Brain microvascular endothelial cell (primary cell): ENCODE measurements around the gene ADCY5.

ENCODE experiments used
- DNase-seq: peaks from one replicate; pipeline ENCODE4 v3.0.0-alpha.2; 2020
- H3K27ac ChIP-seq: fragments of 250-450 bp; sonication (Bioruptor Pico); 2 replicates; pipeline ENCODE4 v1.5.1; 2020; ENCODE audit warnings: mild to moderate bottlenecking, moderate library complexity
- H3K27me3 ChIP-seq: fragments of 250-450 bp; sonication (Bioruptor Pico); replicated peaks from 2 replicates; pipeline ENCODE4 v1.5.1; 2020; ENCODE audit warnings: mild to moderate bottlenecking
- H3K36me3 ChIP-seq: fragments of 250-450 bp; sonication (Bioruptor Pico); replicated peaks from 2 replicates; pipeline ENCODE4 v1.5.1; 2020; ENCODE audit warnings: mild to moderate bottlenecking
- H3K4me3 ChIP-seq: 2 replicates; pipeline ENCODE4 v1.5.1; 2011; ENCODE audit warnings: low read depth, mild to moderate bottlenecking, control low read depth, low read length, moderate library complexity
- CTCF ChIP-seq: IDR thresholded peaks from 2 replicates; pipeline ENCODE4 v1.5.1; 2011; ENCODE audit warnings: low read depth, mild to moderate bottlenecking, moderate library complexity, low read length, control low read depth, inconsistent platforms; ENCODE audit errors: missing control alignments
- in situ Hi-C: cut with HindIII; loops from 2 replicates; pipeline ENCODE4 v1.10.0; 2017; ENCODE audit warnings: low sequenced_read_pairs, low pct_ligation_motif_present

The ADCY5 gene

GRCh38 chr3:123295901-123296250 is 153.0 kb downstream of the ADCY5 start:
- TF ChIP-seq CTCF: no peak
- no peaks in the 10 kb centered on the region for H3K36me3 ChIP-seq
- H3K27ac ChIP-seq: no peak overlapping the region
- no peak for DNase-seq
- no peak overlapping the region for H3K4me3 ChIP-seq
- H3K27me3 ChIP-seq: no peaks in the 10 kb centered on the region
- in situ Hi-C loops: no loop called here

GRCh38 chr3:123295171-123295900 is 153.6 kb downstream of the ADCY5 start:
- DNase-seq: no peak
- Histone ChIP-seq H3K4me3 (no peak overlapping the region), H3K27me3 (no peaks in the 10 kb centered on the region), H3K36me3 (no peaks in the 10 kb centered on the region), H3K27ac (no peak overlapping the region)
- no peak for TF ChIP-seq CTCF
- in situ Hi-C loops: no loop called here

GRCh38 chr3:123294296-123294938 is 154.5 kb downstream of the ADCY5 start:
- DNase-seq: no peak
- in situ Hi-C loops: no loop called here
- H3K27me3 ChIP-seq: no peaks in the 10 kb centered on the region
- no peaks in the 10 kb centered on the region for H3K36me3 ChIP-seq
- H3K27ac ChIP-seq: no peak overlapping the region
- H3K4me3 ChIP-seq: no peak overlapping the region
- TF ChIP-seq CTCF: no peak

- no peak overlapping the region for H3K4me3 ChIP-seq
- in situ Hi-C loops: no loop called here
- TF ChIP-seq CTCF: no peak
- no peak for DNase-seq
- H3K27ac ChIP-seq: no peak overlapping the region
- H3K27me3 ChIP-seq: no peaks in the 10 kb centered on the region
- no peaks in the 10 kb centered on the region for H3K36me3 ChIP-seq
Observed at GRCh38 chr3:123292321-123293310, 156.3 kb downstream of the ADCY5 start.

GRCh38 chr3:123291404-123291803 is 157.5 kb downstream of the ADCY5 start:
- Histone ChIP-seq H3K4me3 (no peak overlapping the region), H3K36me3 (no peaks in the 10 kb centered on the region), H3K27me3 (no peaks in the 10 kb centered on the region), H3K27ac (no peak overlapping the region)
- no peak for DNase-seq
- no peak for TF ChIP-seq CTCF
- in situ Hi-C loops: no loop called here
